CD8-positive, alpha-beta memory T cell (primary cell): ENCODE results near the gene TXNDC16. TPM values are rescaled to one million over a fixed set of nuclear protein-coding genes. Genes with fewer than 3 reads are reported as not detected.

ENCODE experiments used
- CTCF ChIA-PET: fragments of 350-600 bp; sonication (Branson Sonifier 250); formaldehyde crosslinking; loops from one replicate; lab custom pipeline; 2021; ENCODE audit warnings: antibody characterized with exemption; lab: Charles Lee
- POLR2A ChIA-PET: fragments of 350-600 bp; sonication (Branson Sonifier 250); formaldehyde crosslinking; loops from one replicate; lab custom pipeline; 2021; ENCODE audit warnings: antibody characterized with exemption; lab: Charles Lee
- DNase-seq, 5 donors: peaks; one replicate each; pipeline versions ENCODE4 v3.0.0 to v3.0.0-alpha.2; 2020 to 2022; ENCODE audit warnings: mixed read lengths in 1 of 5
- H3K27ac ChIP-seq: one replicate; pipeline ENCODE4 v1.7.0; 2013; ENCODE audit warnings: low read depth, mild to moderate bottlenecking, low read length, moderate library complexity
- H3K27me3 ChIP-seq: 2 replicates; pipeline ENCODE4 v1.7.0; 2013; ENCODE audit warnings: low read length, mild to moderate bottlenecking; ENCODE audit not compliant: insufficient read depth, poor library complexity, severe bottlenecking
- H3K36me3 ChIP-seq: 2 replicates; pipeline ENCODE4 v1.7.0; 2013; ENCODE audit warnings: mild to moderate bottlenecking, low read length, moderate library complexity; ENCODE audit not compliant: insufficient read depth
- H3K4me1 ChIP-seq: 2 replicates; pipeline ENCODE4 v1.7.0; 2013; ENCODE audit warnings: mild to moderate bottlenecking, low read length, moderate library complexity; ENCODE audit not compliant: insufficient read depth
- H3K4me3 ChIP-seq: 2 replicates; pipeline ENCODE4 v1.7.0; 2013; ENCODE audit warnings: mild to moderate bottlenecking, low read length
- H3K9me3 ChIP-seq: 2 replicates; pipeline ENCODE4 v1.7.0; 2013; ENCODE audit warnings: mild to moderate bottlenecking, low read length
- H3K27ac Mint-ChIP-seq, 8 donors: one replicate each; pipeline ENCODE4 v1.8.0; 2020 to 2021; ENCODE audit warnings: mixed read lengths in 8 of 8, mild to moderate bottlenecking in 6 of 8, inconsistent platforms in 3 of 8, moderate library complexity in 3 of 8
- H3K27me3 Mint-ChIP-seq, 2 donors: one replicate each; pipeline ENCODE4 v1.8.0; 2020 to 2021; ENCODE audit warnings: mixed read lengths in 2 of 2, mild to moderate bottlenecking in 1 of 2, moderate library complexity in 1 of 2
- H3K36me3 Mint-ChIP-seq, 3 donors: one replicate each; pipeline ENCODE4 v1.8.0; 2020 to 2021; ENCODE audit warnings: mixed read lengths in 3 of 3, inconsistent platforms in 1 of 3, mild to moderate bottlenecking in 1 of 3
- H3K4me1 Mint-ChIP-seq, 3 donors: one replicate each; pipeline ENCODE4 v1.8.0; 2020 to 2021; ENCODE audit warnings: mixed read lengths in 3 of 3, inconsistent platforms in 1 of 3, mild to moderate bottlenecking in 1 of 3
- H3K4me3 Mint-ChIP-seq, 7 donors: one replicate each; pipeline ENCODE4 v1.8.0; 2020 to 2021; ENCODE audit warnings: mixed read lengths in 7 of 7, mild to moderate bottlenecking in 6 of 7, moderate library complexity in 4 of 7, inconsistent platforms in 2 of 7
- H3K9me3 Mint-ChIP-seq, 5 donors: one replicate each; pipeline ENCODE4 v1.8.0; 2020 to 2022; ENCODE audit warnings: mixed read lengths in 5 of 5, mild to moderate bottlenecking in 3 of 5, moderate library complexity in 2 of 5, inconsistent platforms in 1 of 5
- polyA plus RNA-seq: library from polyadenylated mRNA; unstranded; fragments of 300-500 nt; fragmentation: Illumina TruSeq; gene quantifications from one replicate; pipeline ENCODE4 v1.2.3, GENCODE V29; 2021
- total RNA-seq, 2 experiments: library from RNA; stranded (reverse); gene quantifications; one replicate each; pipeline ENCODE4 v1.2.3, GENCODE V29; 2021

TXNDC16 gene
- total and polyA plus RNA-seq, 3 experiments from 2014 or later = 1.8 to 4.6 (median 3.8) TPM

DNA sequence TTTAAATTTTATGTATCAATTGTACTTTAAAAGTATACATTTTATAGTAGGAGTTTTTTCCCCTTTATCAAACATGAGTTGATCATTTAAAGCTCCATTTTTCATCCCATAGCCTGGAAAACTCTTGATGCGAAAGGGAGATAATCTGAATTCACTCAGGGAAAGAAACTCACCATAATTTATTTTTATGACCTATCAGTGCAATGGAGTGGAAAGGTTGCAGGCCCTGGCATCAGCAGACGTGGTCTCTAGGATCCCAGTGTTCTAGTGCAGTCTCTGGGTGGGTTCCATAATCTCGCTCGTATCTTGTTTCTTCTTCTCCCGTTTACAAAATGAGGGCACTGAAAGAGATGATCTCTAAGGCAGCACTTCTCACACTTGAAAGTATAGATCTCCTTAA lies 153.2 kb downstream of the TXNDC16 start:
- Mint-ChIP-seq H3K4me3 (peak overlapping the region in 1 of 7 donors; percentile 28), H3K36me3 (peaks cover 0 to 9% (median 0%) of the 10 kb centered on the region in 3 donors), H3K27ac (peak overlapping the region in 1 of 8 donors; percentile 79), H3K4me1 (peaks cover 54 to 62% (median 59%) of the 10 kb centered on the region in 3 donors), H3K9me3 (peaks cover 0 to 6% (median 0%) of the 10 kb centered on the region in 5 donors), H3K27me3 (no peaks in the 10 kb centered on the region)
- no peak overlapping the region for H3K4me3 ChIP-seq
- peaks cover 44% of the 10 kb centered on the region for H3K4me1 ChIP-seq
- DNase-seq = no peak
- no peaks in the 10 kb centered on the region for H3K9me3 ChIP-seq
- ChIA-PET POLR2A (no interaction called here), CTCF (no interaction called here)
- H3K36me3 ChIP-seq = no peaks in the 10 kb centered on the region
- no peaks in the 10 kb centered on the region for H3K27me3 ChIP-seq
- H3K27ac ChIP-seq = no peak overlapping the region

DNA sequence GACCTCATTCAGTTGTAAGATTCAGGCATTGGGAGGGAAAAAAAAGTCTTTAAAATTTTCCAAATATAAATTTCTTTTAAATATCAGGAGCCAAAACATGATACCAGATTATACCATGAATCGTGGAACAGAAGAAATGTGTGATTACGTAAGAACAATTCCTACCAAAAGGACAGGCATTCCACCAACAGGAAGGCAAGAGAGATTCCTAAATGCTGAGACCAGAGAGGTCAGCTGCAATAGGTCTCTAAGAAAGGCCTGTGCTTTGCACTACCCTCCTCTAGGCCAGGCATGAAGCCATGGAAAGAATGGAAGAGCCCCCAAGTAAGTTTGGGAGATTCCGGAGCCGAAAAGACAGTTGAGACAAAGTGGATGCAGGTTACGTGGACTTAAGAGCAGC lies 154.5 kb downstream of the TXNDC16 start:
- no peaks in the 10 kb centered on the region for H3K36me3 ChIP-seq
- Mint-ChIP-seq H3K4me3 (no peak overlapping the region), H3K27me3 (no peaks in the 10 kb centered on the region), H3K9me3 (peaks cover 0 to 6% (median 0%) of the 10 kb centered on the region in 5 donors), H3K36me3 (peaks cover 0 to 9% (median 0%) of the 10 kb centered on the region in 3 donors), H3K27ac (peak overlapping the region in 4 of 8 donors; percentile 41 to 66 (median 54)), H3K4me1 (peaks cover 46 to 57% (median 54%) of the 10 kb centered on the region in 3 donors)
- H3K4me1 ChIP-seq = peaks cover 34% of the 10 kb centered on the region
- H3K9me3 ChIP-seq = no peaks in the 10 kb centered on the region
- ChIA-PET CTCF (no interaction called here), POLR2A (no interaction called here)
- H3K27me3 ChIP-seq = no peaks in the 10 kb centered on the region
- H3K27ac ChIP-seq = no peak overlapping the region
- no peak for DNase-seq
- no peak overlapping the region for H3K4me3 ChIP-seq

DNA sequence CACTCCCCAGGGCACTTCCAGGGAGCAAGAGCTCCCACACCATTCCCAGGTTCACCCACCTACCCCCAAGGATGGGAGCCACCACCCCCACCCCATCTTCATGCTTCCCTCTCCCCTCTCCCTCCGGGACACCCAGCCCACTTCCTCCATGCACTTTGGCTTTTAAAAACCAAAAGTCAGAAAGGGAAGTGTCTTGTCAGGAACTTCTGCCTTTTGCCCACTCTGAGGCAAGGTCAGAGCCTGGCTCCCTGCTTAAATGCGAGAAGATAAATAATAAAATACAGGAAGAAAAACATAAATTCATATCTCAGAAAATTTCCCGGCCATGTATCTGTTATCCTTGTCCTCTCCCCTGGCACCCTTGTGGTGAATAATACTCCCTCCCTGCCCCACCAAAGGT lies 156.6 kb downstream of the TXNDC16 start:
- H3K9me3 Mint-ChIP-seq = peaks cover 0 to 6% (median 0%) of the 10 kb centered on the region in 5 donors
- CTCF ChIA-PET = no interaction called here
- H3K4me1 Mint-ChIP-seq = peaks cover 26 to 36% (median 32%) of the 10 kb centered on the region in 3 donors

DNA sequence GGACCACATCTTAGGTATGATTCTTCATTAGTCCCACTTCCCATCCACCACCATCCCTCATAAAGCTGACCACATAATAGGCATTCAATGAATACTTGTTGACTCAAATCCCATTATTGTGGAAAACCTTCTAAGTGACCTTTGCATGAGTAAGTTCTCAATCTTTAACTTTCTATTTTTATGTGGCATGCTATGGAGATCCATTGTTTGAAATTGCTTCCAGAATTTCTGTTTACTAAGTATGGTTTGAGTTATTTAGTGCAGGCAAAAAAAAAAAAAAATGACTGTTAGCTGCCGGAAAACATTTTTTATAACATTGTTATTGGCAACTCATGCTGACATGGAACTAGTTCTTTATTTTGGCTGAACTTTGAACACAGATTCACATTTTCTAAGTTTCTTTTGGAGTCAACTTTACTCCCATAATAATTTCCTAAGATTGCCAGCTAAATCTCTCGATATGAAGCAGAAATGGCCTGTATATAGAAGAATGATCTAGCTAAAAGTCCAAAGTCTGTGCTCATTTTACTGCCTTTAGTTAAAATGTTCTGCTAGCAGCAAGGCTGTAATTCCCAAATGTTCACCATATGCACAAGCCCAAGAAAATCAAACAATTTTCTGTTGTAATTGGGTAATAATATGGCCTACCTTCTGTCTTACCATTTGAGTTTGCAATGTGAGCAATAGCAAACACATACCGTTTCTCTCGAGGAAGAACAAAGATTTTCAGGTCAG lies 160.3 kb downstream of the TXNDC16 start:
- CTCF ChIA-PET = no interaction called here
- no peak overlapping the region for H3K27ac Mint-ChIP-seq

More for the DNA sequence above, 156.6 kb downstream of the TXNDC16 start:
- Mint-ChIP-seq H3K27me3 (no peaks in the 10 kb centered on the region), H3K36me3 (peaks cover 0 to 9% (median 0%) of the 10 kb centered on the region in 3 donors), H3K4me3 (no peak overlapping the region), H3K27ac (peak overlapping the region in 1 of 8 donors; percentile 85)
- POLR2A ChIA-PET = no interaction called here
- Histone ChIP-seq H3K4me3 (no peak overlapping the region), H3K27me3 (no peaks in the 10 kb centered on the region), H3K36me3 (no peaks in the 10 kb centered on the region), H3K9me3 (no peaks in the 10 kb centered on the region), H3K4me1 (peaks cover 17% of the 10 kb centered on the region), H3K27ac (no peak overlapping the region)
- no peak for DNase-seq

More for the DNA sequence above, 160.3 kb downstream of the TXNDC16 start:
- no peak for DNase-seq
- POLR2A ChIA-PET = no interaction called here
- H3K27me3 Mint-ChIP-seq = no peaks in the 10 kb centered on the region
- H3K9me3 Mint-ChIP-seq = peaks cover 0 to 4% (median 0%) of the 10 kb centered on the region in 5 donors
- peaks cover 11 to 16% (median 15%) of the 10 kb centered on the region in 3 donors for H3K4me1 Mint-ChIP-seq
- H3K4me1 ChIP-seq = no peaks in the 10 kb centered on the region
- H3K36me3 Mint-ChIP-seq = peaks cover 0 to 8% (median 0%) of the 10 kb centered on the region in 3 donors
- H3K36me3 ChIP-seq = no peaks in the 10 kb centered on the region
- no peak overlapping the region for H3K4me3 Mint-ChIP-seq
- H3K4me3 ChIP-seq = no peak overlapping the region
- H3K27me3 ChIP-seq = no peaks in the 10 kb centered on the region
- H3K27ac ChIP-seq = no peak overlapping the region
- H3K9me3 ChIP-seq = no peaks in the 10 kb centered on the region

Other genes starting within 250 kb of the TXNDC16 start
- gene PTGER2, start 238.2 kb downstream of the TXNDC16 start, total RNA-seq = 10 to 100 TPM; 34.4 to 35.6 TPM
- 289 TPM for gene PTGER2, start 238.2 kb downstream of the TXNDC16 start, polyA plus RNA-seq
- gene GPR137C, start 331 bp upstream of the TXNDC16 start, total RNA-seq = under 1 TPM; 0.50 to 0.91 TPM
- gene GPR137C, start 331 bp upstream of the TXNDC16 start, polyA plus RNA-seq = not detected
- gene ERO1A, start 143.1 kb upstream of the TXNDC16 start, total RNA-seq = 10 to 100 TPM; 87.6 to 96.6 TPM
- 47.0 TPM for gene ERO1A, start 143.1 kb upstream of the TXNDC16 start, polyA plus RNA-seq
- gene PSMC6, start 154.7 kb upstream of the TXNDC16 start, total RNA-seq = 100 to 1,000 TPM; 113 to 123 TPM
- 54.3 TPM for gene PSMC6, start 154.7 kb upstream of the TXNDC16 start, polyA plus RNA-seq
- gene STYX, start 177.7 kb upstream of the TXNDC16 start, total RNA-seq = 10 to 100 TPM; 20.9 to 21.2 TPM
- gene STYX, start 177.7 kb upstream of the TXNDC16 start, polyA plus RNA-seq = 25.4 TPM
- 10 to 100 TPM; 35.0 to 36.0 TPM for gene GNPNAT1, start 239.1 kb upstream of the TXNDC16 start, total RNA-seq
- gene GNPNAT1, start 239.1 kb upstream of the TXNDC16 start, polyA plus RNA-seq = 11.2 TPM